Activated CD4-positive, alpha-beta memory T cell treated with anti-CD3 and anti-CD28 coated beads for 36 hours (primary cell): Measurements from ENCODE around the gene NOTCH2. TPM values are rescaled to one million over a fixed set of nuclear protein-coding genes. Genes with fewer than 3 reads are reported as not detected.
A peak's percentile ranks its signal among the peaks of the same experiment; 100 is the strongest.
"Not testable (repeated sequence)": the region's sequence is repeated elsewhere in the genome, so short reads cannot be mapped to it uniquely, and the experiment has no call there.

Source experiments
- CTCF ChIA-PET: fragments of 350-600 bp; sonication (Branson Sonifier 250); formaldehyde crosslinking; loops from one replicate; lab custom pipeline; 2021; ENCODE audit warnings: antibody characterized with exemption, inconsistent platforms; lab: Charles Lee
- POLR2A ChIA-PET: fragments of 350-600 bp; sonication (Branson Sonifier 250); formaldehyde crosslinking; loops from one replicate; lab custom pipeline; 2021; ENCODE audit warnings: antibody characterized with exemption; lab: Charles Lee
- DNase-seq: peaks from one replicate; pipeline ENCODE4 v3.0.0-alpha.2; 2020
- H3K27ac Mint-ChIP-seq: one replicate; pipeline ENCODE4 v1.8.0; 2021; ENCODE audit warnings: mixed read lengths
- H3K27me3 Mint-ChIP-seq: one replicate; pipeline ENCODE4 v1.8.0; 2021; ENCODE audit warnings: mixed read lengths
- H3K36me3 Mint-ChIP-seq: one replicate; pipeline ENCODE4 v1.8.0; 2021; ENCODE audit warnings: mixed read lengths
- H3K4me1 Mint-ChIP-seq: one replicate; pipeline ENCODE4 v1.8.0; 2021; ENCODE audit warnings: low read depth, mixed read lengths
- H3K4me3 Mint-ChIP-seq: one replicate; pipeline ENCODE4 v1.8.0; 2021; ENCODE audit warnings: mild to moderate bottlenecking, mixed read lengths
- H3K9me3 Mint-ChIP-seq: one replicate; pipeline ENCODE4 v1.8.0; 2021; ENCODE audit warnings: mixed read lengths
- intact Hi-C: fragments of 100-400 bp; cut with micrococcal nuclease; formaldehyde crosslinking; loops from one replicate; pipeline ENCODE4 v1.15.1; 2023
- total RNA-seq, 2 experiments: library from RNA; stranded (reverse); gene quantifications; one replicate each; pipeline ENCODE4 v1.2.3, GENCODE V29; 2021

Gene NOTCH2
- total RNA-seq, 2 experiments from 2014 or later: 57.2 to 62.4 TPM

- intact Hi-C loops, CTCF ChIA-PET, H3K9me3 Mint-ChIP-seq, DNase-seq, H3K4me3 Mint-ChIP-seq, H3K27ac Mint-ChIP-seq, POLR2A ChIA-PET, H3K27me3 Mint-ChIP-seq, H3K36me3 Mint-ChIP-seq, H3K4me1 Mint-ChIP-seq: not testable (repeated sequence)
Measured at GRCh38 chr1:120100590-120100989, 31.1 kb upstream of the NOTCH2 start.

- H3K4me3 Mint-ChIP-seq, CTCF ChIA-PET, H3K27ac Mint-ChIP-seq, H3K36me3 Mint-ChIP-seq, H3K9me3 Mint-ChIP-seq, intact Hi-C loops, H3K4me1 Mint-ChIP-seq, POLR2A ChIA-PET, H3K27me3 Mint-ChIP-seq, DNase-seq: not testable (repeated sequence)
Measured at GRCh38 chr1:120098986-120099759, 29.7 kb upstream of the NOTCH2 start.

- CTCF ChIA-PET, POLR2A ChIA-PET, H3K9me3 Mint-ChIP-seq, intact Hi-C loops, DNase-seq, H3K27ac Mint-ChIP-seq, H3K4me1 Mint-ChIP-seq, H3K27me3 Mint-ChIP-seq, H3K4me3 Mint-ChIP-seq, H3K36me3 Mint-ChIP-seq: not testable (repeated sequence)
Measured at GRCh38 chr1:120096981-120097545, 27.6 kb upstream of the NOTCH2 start.

- H3K4me3 Mint-ChIP-seq, H3K9me3 Mint-ChIP-seq, intact Hi-C loops, H3K27ac Mint-ChIP-seq, POLR2A ChIA-PET, H3K36me3 Mint-ChIP-seq, CTCF ChIA-PET, DNase-seq, H3K4me1 Mint-ChIP-seq, H3K27me3 Mint-ChIP-seq: not testable (repeated sequence)
Measured at GRCh38 chr1:120093548-120094181, 24.2 kb upstream of the NOTCH2 start.

- H3K36me3 Mint-ChIP-seq, H3K4me1 Mint-ChIP-seq, DNase-seq, H3K9me3 Mint-ChIP-seq, H3K4me3 Mint-ChIP-seq, intact Hi-C loops, H3K27me3 Mint-ChIP-seq, H3K27ac Mint-ChIP-seq, POLR2A ChIA-PET, CTCF ChIA-PET: not testable (repeated sequence)
Measured at GRCh38 chr1:120092232-120093218, 23.1 kb upstream of the NOTCH2 start.

GRCh38 chr1:120090830-120091229 lies 21.4 kb upstream of the NOTCH2 start:
- H3K9me3 Mint-ChIP-seq, H3K36me3 Mint-ChIP-seq, CTCF ChIA-PET: not testable (repeated sequence)

GRCh38 chr1:120087959-120088358 lies 18.5 kb upstream of the NOTCH2 start:
- intact Hi-C loops, H3K27me3 Mint-ChIP-seq, POLR2A ChIA-PET, H3K9me3 Mint-ChIP-seq, CTCF ChIA-PET, H3K36me3 Mint-ChIP-seq: not testable (repeated sequence)
- Mint-ChIP-seq H3K27ac (peak overlapping the region; percentile 50), H3K4me1 (peaks cover 10% of the 10 kb centered on the region), H3K4me3 (peak overlapping the region; percentile 2)
- DNase-seq: peak; percentile 69

More at GRCh38 chr1:120090830-120091229, 21.4 kb upstream of the NOTCH2 start:
- peaks cover 10% of the 10 kb centered on the region for H3K4me1 Mint-ChIP-seq
- intact Hi-C loops, H3K27me3 Mint-ChIP-seq, DNase-seq, H3K27ac Mint-ChIP-seq, H3K4me3 Mint-ChIP-seq, POLR2A ChIA-PET: not testable (repeated sequence)

- H3K4me3 Mint-ChIP-seq, DNase-seq, CTCF ChIA-PET, H3K27ac Mint-ChIP-seq, H3K36me3 Mint-ChIP-seq, H3K27me3 Mint-ChIP-seq, intact Hi-C loops, POLR2A ChIA-PET, H3K9me3 Mint-ChIP-seq, H3K4me1 Mint-ChIP-seq: not testable (repeated sequence)
Measured at GRCh38 chr1:120069920-120070214, 405 bp upstream of the NOTCH2 start.

- H3K27ac Mint-ChIP-seq, H3K4me1 Mint-ChIP-seq, H3K27me3 Mint-ChIP-seq, POLR2A ChIA-PET, intact Hi-C loops, CTCF ChIA-PET, H3K9me3 Mint-ChIP-seq, H3K36me3 Mint-ChIP-seq: not testable (repeated sequence)
- peak overlapping the region; percentile 45 for H3K4me3 Mint-ChIP-seq
- peak; percentile 11 for DNase-seq
Measured at GRCh38 chr1:120068683-120069066, 787 bp downstream of the NOTCH2 start.

- DNase-seq, H3K4me1 Mint-ChIP-seq, CTCF ChIA-PET, POLR2A ChIA-PET, H3K4me3 Mint-ChIP-seq, intact Hi-C loops, H3K36me3 Mint-ChIP-seq, H3K9me3 Mint-ChIP-seq, H3K27ac Mint-ChIP-seq, H3K27me3 Mint-ChIP-seq: not testable (repeated sequence)
Measured at GRCh38 chr1:120048208-120048607, 21.3 kb downstream of the NOTCH2 start.

- H3K27me3 Mint-ChIP-seq, POLR2A ChIA-PET, H3K9me3 Mint-ChIP-seq, DNase-seq, intact Hi-C loops, H3K27ac Mint-ChIP-seq, H3K36me3 Mint-ChIP-seq, H3K4me1 Mint-ChIP-seq, H3K4me3 Mint-ChIP-seq, CTCF ChIA-PET: not testable (repeated sequence)
Measured at GRCh38 chr1:120041771-120042170, 27.7 kb downstream of the NOTCH2 start.

GRCh38 chr1:120032253-120032652 lies 37.2 kb downstream of the NOTCH2 start:
- intact Hi-C loops, H3K27ac Mint-ChIP-seq, H3K9me3 Mint-ChIP-seq, H3K4me1 Mint-ChIP-seq, H3K36me3 Mint-ChIP-seq, H3K27me3 Mint-ChIP-seq, CTCF ChIA-PET, DNase-seq, POLR2A ChIA-PET, H3K4me3 Mint-ChIP-seq: not testable (repeated sequence)
